Measurements from ENCODE around the gene OR51B2. TPM values are rescaled to one million over a fixed set of nuclear protein-coding genes. Genes with fewer than 3 reads are reported as not detected.

OR51B2 gene
- total and polyA plus RNA-seq, 10 of the 15 experiments (the other 5 are each of a cell fraction or from before 2014, with no cell fraction given): 0.29 TPM; not detected in 9

GRCh38 chr11:5298451-5298850 lies 25.6 kb downstream of the OR51B2 start:
- RAD21 ChIA-PET (ENCODE audit: unreplicated experiment): no interaction called here
- SMC1A ChIA-PET (ENCODE audit: uncharacterized antibody, unreplicated experiment): no interaction called here
- Histone ChIP-seq H3K79me2 (ENCODE audit: control insufficient read depth, insufficient read depth, low read length) (no peaks in the 10 kb centered on the region), H2AFZ (ENCODE audit: control insufficient read depth, low read depth, low read length) (no peak overlapping the region), H3K4me3 (no peak overlapping the region), H3K4me2 (ENCODE audit: control insufficient read depth, insufficient read depth) (no peak overlapping the region), H3K36me3 (ENCODE audit: control insufficient read depth in 2 of 2, insufficient read depth in 2 of 2, low read length in 1 of 2) (no peaks in the 10 kb centered on the region), H3K4me1 (ENCODE audit: control insufficient read depth, insufficient read depth, low read length) (no peaks in the 10 kb centered on the region), H3K9ac (ENCODE audit: control insufficient read depth, insufficient read depth, low read length) (no peak overlapping the region), H3K9me3 (replicated peaks; ENCODE audit: control insufficient read depth, insufficient read depth, low read length) (no peaks in the 10 kb centered on the region), H3K27ac (ENCODE audit: control insufficient read depth, insufficient read depth) (no peak overlapping the region), H3K27me3 (replicated peaks in 1 of 2; ENCODE audit: control insufficient read depth in 2 of 2, insufficient read depth in 2 of 2, low read length in 1 of 2) (no peaks in the 10 kb centered on the region), H4K20me1 (ENCODE audit: control insufficient read depth, insufficient read depth) (no peaks in the 10 kb centered on the region)
- POLR2A ChIA-PET: no interaction called here
- in situ Hi-C loops (cut with MboI) (no loop called here), intact Hi-C loops (cut with micrococcal nuclease; ENCODE audit: unreplicated experiment) (no loop called here)
- FAIRE-seq (no peak), ATAC-seq (no peak), DNase-seq (ENCODE audit: low read depth, low spot score) (no peak)
- BruUV-seq (replicated peaks): no TSS peak
- CTCF ChIA-PET: no interaction called here
- 5% methylated on average over 1 of the region's 1 CpG for WGBS (ENCODE audit: insufficient coverage, insufficient replicate concordance, low lambda C conversion rate, missing lambda C conversion rate)
- TF ChIP-seq ZBTB40 (IDR thresholded peaks at IDR 0.05; ENCODE audit: borderline replicate concordance): no peak
- no peak for TF ChIP-seq KLF5 (IDR thresholded peaks at IDR 0.05; ENCODE audit: partially characterized antibody)
- TF ChIP-seq NRF1 (conservative IDR thresholded peaks at IDR 0.05; ENCODE audit: low read depth, low read length): no peak
- TF ChIP-seq RELB (IDR thresholded peaks at IDR 0.05; ENCODE audit: low read depth): no peak
- TF ChIP-seq ZZZ3 (IDR thresholded peaks at IDR 0.05; ENCODE audit: control insufficient read depth, insufficient read length, low read depth): no peak

All from GM12878 (cell line).